GM21447 (cell line): ENCODE data around the gene CDK5.

Source experiments
- ATAC-seq: cut with Tn5 transposase; IDR thresholded peaks from one replicate; pipeline ENCODE4 v1.9.1; 2021; ENCODE audit not compliant: unreplicated experiment

Gene CDK5

DNA sequence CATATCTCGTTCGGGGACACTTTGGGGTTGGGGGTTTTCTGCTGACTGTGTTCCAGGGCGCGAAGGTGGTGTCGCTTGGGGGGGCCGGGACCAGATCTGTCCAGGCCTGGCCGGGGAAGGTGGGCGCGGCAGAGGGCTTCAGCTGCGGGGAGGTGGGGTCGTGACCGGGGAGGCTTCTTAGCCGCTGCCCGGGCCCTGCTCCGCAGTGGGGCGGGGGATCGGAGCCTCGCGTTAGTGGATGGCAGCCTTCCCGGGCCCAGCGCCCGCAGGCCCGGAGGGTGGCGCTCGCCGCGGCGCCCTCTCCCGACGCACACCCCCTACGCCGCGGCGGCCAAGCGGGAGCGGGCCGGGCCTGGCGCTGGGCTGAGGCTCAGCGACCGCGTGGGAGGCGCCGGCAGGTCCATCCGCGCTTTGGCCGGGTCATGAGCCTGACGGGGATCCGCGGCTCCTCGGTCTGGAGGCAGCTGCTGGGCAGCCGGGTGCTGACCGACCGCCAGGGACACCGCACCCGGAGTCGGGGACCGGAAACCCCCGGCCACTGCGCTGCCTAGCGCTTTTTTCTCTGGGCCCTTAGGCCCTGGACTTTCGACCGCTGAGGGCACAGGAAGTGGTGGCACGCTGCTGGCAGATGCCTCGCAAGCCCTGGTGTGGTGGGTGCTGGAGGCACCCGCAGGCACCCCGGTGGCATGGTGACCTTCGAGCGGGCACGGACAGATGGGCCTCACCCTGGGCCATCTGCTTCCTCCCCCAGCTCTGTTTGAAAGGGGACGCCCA is 29.7 kb upstream of the CDK5 start:
- ATAC-seq = peak; percentile 21

DNA sequence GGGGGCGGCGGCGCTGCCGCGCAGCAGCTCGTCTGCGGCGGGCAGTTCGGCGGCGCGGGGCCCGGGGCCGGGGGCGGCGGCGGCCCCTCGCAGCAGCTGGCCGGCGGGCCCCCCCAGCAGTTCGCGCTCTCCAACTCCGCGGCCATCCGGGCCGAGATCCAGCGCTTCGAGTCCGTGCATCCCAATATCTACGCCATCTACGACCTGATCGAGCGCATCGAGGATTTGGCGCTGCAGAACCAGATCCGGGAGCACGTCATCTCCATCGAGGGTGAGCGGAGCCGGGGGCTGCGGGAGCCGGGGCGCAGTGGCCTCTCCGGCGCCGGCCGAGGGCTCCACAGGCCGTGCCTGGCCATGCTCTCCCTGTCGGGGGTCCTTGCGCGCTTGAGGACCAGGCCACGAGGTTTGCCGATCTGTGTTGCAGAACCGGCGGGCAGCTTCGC is 29.1 kb upstream of the CDK5 start:
- no peak for ATAC-seq

- ATAC-seq = peak; percentile 40
These were observed 28.3 kb upstream of the CDK5 start, which contains the start of gene AGAP3 for GRCh38 chr7:151085691-151086620. AGAP3 (plus strand) TSS chr7:151086475; CDS start chr7:151086742, 267 bp downstream.

GRCh38 chr7:151085329-151085690 is 27.6 kb upstream of the CDK5 start:
- no peak for ATAC-seq

- no peak for ATAC-seq
These were observed 26.1 kb upstream of the CDK5 start for GRCh38 chr7:151083824-151084160.

DNA sequence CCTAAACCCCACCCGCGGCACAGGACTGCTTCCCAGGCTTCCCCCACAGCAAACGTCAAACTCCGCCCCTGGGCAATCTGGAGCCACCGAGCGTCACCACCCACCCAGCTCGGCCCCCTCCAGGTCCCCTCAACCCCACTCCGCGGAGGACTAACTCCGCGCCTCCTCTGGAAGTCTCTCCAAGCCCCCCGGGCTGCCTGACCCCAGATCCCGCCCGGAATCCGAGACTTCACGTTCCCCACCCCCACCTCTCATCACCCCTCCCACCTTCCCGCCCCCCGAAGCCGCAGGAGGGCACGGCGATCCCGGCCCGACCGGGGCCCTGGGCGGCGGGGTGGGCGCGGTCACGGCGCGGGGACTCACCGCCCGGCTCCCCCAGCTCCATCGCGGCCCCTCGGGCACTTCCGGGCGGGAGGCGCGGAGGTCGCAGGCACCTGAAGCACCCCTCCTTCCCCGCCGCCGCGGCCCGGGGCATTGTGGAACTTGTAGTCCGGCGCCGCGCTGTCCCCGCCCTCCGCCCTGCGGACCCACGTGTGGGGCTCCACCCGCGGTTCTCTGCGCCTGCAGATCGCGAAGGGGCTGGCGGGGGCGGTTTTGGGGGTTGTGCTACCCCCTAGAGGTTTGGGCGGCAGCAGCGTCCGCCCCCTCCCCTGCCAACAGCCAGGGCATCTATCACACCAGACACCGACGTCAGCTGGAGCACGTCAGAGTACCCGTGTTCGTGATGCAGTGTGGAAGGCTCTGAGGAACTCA is 25.6 kb upstream of the CDK5 start, which contains the start of gene TMUB1:
TMUB1 (minus strand) TSS at position 423 of the 753 bp plus-strand sequence. CDS start 930 bp downstream, outside the sequence.
- peak; percentile 39 for ATAC-seq

- no peak for ATAC-seq
These were observed 24.7 kb upstream of the CDK5 start for GRCh38 chr7:151082141-151083070.

DNA sequence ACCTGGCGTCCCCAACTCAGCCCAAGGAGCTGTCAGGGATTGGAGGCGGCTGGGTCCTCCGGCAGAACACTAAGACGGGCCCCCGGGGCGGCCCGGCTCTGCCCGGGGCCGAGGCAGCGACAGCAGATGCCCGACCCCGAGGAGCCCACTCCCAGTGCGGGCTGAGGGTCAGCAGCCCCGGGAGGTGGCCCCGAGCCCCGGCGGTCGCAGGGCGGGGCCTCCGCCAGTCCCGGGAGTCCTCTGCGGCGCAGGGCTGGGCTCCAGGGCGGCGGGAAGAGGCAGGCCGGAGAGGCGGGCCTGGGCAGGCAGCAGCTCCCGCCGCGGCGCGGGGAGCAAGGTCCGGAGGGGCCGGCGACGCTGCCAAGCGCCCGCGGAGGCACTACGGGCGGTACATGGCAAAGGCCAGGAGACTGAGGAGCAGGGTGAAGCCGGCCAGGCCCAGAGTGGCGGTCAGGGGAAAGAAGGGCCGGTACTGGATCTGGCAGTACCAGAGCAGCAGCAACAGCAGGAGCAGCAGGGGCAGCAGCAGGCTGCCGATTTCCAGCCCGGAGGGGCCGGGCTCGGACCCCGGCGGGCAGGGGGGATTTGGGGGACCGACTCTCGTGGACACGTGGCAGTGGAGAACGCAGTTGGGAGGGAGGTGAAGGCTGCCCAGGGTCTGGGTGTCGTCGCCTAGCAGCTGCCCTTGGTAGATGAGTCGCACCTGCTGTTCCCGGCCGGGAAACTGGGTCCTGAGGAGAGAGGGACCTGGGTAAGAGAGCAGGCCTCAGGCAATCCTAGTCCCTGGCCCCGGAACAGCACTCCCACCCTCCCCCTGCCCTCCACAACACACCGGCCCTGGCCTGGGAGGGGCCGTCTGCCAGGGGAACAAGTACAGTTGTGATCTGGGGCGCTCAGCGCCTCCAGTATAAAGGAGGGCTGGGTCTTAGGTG is 23.7 kb upstream of the CDK5 start:
- ATAC-seq = no peak

- ATAC-seq = peak; percentile 74
These were observed 22.9 kb upstream of the CDK5 start, which contains the start of gene FASTK for GRCh38 chr7:151080522-151081169. FASTK (minus strand) TSS chr7:151080809; CDS start chr7:151080766, 43 bp downstream.

DNA sequence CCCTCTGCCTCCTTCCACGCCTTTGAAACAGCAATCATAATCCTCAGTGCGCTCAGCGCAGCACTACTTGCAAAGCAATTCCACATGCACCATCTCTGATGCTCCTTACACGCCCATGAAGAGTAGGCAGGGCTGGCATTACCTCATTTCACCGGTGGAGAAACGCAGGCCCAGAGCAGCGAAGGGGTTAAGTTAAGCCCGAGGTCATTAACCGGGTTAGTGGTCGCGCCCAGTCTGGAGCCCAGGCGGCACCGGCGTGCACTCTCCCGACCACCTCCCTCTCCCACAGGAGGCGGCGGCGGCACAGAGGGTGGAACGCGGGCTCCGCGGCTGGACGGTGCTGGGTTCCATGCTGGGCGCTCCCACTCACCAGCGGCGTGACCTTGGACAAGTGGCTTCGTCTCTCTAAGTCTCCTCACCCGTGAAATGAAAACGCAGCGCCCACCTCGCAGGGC is 22.4 kb upstream of the CDK5 start:
- ATAC-seq = no peak

- no peak for ATAC-seq
These were observed 21.7 kb upstream of the CDK5 start for GRCh38 chr7:151079199-151079910.

- ATAC-seq = no peak
These were observed 20.7 kb upstream of the CDK5 start for GRCh38 chr7:151078233-151079040.

- ATAC-seq = no peak
These were observed 20.1 kb upstream of the CDK5 start for GRCh38 chr7:151077705-151078232.

DNA sequence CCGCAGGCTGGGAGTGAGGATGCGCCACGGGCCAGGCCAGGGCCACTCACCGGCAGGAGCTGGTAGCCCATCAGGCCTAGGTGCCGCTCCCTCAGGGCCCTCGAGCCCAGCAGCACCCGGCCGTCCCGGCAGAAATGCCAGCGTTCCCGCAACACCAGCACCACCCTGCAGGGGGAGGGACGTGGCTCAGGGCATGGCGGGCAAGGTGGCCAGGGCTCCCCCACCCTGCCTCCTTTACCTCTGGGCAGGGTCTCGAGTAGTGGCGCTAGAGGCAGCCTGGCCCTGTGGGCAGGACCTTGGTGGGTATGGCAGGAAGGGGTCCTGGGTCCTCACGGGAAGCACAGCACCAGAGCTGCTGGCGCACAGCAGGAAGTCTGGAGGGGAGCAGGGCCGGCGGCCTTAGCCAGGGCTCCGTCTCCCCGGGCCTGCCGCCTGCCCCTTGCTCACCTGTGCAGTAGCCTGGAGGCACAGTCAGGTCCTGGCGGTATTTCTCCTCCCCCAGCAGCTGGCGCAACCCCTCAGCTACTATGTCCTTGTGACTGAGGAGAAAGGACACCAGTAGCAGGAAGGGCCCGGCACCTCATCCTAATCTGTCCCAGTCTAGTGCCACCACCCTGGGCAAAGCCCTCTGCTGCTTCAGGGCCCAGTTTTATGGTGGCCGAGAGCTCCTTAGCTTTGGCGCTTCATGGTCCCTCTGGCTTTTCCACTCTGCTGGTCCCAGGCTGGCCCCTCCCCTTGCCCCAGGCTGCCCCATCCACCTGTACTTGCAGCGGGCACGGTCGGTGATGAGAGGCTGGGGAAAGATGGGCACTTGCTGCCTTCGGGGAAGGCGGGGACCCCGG is 19.4 kb upstream of the CDK5 start:
- no peak for ATAC-seq

GRCh38 chr7:151075978-151076426 is 18.3 kb upstream of the CDK5 start:
- no peak for ATAC-seq

GRCh38 chr7:151075662-151075971 is 17.9 kb upstream of the CDK5 start:
- ATAC-seq = no peak
